Glomerular visceral epithelial cell (primary cell): Measurements from ENCODE around the gene SWAP70.

Source experiments
- DNase-seq: peaks from one replicate; pipeline ENCODE4 v3.0.0-alpha.2; 2016; ENCODE audit errors: extremely low spot score

SWAP70 gene

DNA sequence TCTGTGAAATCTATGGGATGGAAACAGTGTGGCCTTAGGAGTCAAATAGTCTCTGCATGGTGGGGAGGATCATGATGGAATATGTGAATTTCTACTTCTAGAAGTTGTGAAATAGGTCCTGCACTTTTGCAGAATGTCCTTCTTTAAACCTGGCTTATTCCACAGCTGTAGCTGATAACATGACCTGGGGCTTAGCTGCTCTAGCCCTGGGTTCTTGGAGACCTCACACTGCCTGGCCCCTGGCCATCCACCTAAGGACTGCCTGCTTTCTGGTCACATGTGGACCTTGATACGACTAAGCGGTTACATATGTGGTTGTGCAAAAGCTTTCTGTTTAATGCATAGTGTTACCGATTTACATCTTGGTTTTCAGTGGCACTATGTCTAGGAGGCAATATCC is 88.2 kb downstream of the SWAP70 start:
- peak; percentile 29 for DNase-seq

DNA sequence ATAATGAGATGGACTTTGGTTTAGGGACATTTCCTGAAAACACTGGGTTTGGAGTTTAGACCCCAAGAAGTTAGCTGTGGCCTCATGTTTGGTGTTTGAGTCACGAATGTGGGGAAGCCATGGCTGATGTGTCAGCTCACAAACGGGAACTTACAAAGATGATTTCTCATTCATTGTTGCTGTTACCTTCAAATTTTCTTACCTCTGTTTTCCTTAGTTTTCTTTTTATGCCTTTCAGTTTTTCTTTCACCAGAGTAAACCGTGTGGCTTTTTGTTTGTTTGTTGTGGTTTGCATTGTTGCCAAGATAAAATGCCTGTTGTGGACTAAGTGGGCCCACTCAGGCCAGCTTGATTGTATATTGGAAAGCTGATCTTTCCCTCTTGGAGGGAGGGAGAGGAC is 89.1 kb downstream of the SWAP70 start:
- peak; percentile 63 for DNase-seq

DNA sequence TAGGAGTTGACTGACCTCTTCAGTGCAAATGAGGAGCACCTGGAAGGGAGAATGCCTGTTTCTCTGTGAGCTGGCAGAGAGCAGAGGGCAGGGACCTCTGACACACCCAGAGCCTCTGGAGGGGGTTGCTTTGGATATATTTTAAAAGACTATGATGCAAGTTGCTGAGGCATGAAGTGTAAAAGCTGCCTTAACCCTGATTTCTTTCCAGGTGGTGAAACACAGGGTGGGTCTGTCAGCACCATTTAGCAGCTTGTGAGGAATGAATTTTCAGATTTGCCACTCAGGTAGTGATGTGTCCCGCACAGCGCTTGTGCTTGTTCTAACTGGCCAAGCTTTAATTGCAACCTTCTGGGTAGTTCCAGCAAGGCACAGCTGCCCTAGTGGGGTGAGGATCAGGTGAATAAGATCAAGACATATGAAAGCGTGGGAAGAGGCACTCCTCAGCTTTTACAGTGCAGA is 90.2 kb downstream of the SWAP70 start:
- DNase-seq, result peak; percentile 60

DNA sequence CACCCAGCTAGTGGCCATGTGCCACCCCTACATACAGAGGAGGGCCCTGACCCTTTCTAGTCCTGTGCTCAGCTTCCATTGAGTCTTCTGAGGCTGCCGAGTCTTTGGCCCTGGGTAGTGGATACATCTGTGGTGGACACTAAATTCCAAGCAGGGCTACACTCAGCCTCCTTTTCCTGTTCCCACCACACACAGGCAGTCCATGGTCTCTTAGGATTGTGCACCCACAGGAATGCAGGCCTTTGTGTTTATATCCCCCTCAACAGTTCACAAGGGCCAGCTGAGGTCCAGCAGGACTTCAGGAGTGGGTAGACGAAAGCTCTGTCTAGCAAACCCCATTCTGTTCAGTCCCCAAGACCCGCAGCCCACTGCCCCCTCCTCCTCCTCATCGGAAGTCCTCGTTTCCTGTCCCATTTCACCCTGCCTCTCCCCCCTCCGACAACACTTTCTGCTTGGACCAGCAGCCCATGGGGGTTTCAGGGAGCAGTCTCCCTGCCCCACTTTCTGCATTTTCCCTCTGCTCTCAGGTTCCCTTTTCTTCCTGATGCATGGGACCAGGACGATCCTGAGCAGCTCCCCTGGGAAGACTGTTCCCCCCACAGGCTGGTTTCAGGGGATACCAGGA is 91.8 kb downstream of the SWAP70 start:
- DNase-seq, result peak; percentile 79

DNA sequence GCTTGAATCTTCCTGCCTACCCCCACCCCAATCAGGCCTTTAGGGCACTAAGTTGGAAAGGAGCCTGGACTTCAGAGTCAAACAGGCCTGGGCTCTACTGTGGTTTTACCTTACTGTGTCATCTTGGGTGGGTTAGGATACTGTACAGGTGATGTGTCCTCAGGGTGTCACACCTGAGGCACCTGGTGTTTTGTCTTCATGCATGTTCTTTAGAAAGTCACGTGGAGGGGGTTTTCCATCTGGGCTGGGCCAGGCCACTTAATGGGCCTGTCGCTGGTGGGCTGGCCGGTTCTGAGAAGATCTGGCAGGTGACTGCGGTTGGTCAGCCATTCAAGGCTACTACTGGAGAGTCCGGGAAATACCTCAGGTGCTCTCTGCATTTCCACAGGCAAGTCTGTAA is 92.6 kb downstream of the SWAP70 start:
- no peak for DNase-seq

DNA sequence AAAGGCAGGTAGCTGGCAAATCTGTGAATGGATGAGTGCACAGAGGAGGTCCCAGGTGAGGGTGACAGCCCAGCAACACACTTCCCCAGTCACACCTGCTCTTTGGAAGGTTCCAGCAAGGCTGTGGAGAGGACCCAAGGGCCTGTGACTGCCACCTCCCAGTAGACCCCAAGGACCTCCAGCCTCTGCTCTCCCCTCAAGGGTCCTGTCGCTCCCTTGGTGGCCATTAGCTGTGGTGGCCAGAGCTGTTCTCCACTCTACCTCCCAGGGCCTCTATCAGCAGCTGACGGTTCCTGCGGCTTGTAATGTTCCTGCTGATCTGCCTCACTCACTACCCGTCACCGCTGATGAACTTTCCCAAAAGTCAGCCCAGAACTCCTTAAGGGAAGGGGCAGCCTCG is 93.0 kb downstream of the SWAP70 start:
- DNase-seq, result no peak

DNA sequence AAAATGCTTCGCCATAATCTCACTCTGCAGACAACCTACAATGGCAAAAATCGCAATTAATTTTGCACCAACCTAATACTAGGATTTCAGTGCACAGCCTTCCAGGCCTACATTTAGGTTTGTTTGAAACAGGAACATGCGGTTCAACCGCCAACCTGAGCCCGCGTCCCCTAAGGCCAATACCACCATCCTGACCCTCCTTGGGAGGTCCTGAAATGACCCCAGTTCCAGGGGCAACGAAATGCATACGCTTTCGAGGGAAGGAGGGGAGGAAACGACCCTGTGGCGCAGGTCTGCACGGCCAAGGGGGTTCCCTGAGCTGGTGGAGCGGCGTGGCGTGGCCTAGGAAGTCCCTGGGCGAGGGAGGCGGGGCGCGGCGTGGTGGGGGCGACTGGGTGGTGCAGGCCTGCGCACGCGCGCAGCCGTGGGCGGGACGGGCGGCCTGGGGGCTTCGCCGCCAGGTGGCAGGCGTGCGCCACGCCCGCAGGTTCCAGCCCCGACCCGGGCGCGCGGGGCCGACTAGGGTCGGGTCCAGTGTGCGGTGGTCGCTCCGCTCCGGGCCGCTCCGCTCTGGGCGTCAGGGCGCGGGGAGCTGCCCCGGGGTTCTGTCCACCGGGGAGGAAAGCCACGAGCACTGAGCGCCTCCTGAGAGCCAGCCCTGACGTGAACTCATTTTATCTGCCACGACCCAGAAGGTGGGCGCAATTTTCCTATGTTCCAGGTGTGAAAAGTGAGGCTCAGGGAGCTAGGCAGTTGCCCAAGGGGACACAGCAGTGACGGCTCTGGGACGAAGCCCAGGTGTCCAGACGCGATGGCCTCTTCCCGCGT is 94.1 kb downstream of the SWAP70 start:
- peak; percentile 82 for DNase-seq

DNA sequence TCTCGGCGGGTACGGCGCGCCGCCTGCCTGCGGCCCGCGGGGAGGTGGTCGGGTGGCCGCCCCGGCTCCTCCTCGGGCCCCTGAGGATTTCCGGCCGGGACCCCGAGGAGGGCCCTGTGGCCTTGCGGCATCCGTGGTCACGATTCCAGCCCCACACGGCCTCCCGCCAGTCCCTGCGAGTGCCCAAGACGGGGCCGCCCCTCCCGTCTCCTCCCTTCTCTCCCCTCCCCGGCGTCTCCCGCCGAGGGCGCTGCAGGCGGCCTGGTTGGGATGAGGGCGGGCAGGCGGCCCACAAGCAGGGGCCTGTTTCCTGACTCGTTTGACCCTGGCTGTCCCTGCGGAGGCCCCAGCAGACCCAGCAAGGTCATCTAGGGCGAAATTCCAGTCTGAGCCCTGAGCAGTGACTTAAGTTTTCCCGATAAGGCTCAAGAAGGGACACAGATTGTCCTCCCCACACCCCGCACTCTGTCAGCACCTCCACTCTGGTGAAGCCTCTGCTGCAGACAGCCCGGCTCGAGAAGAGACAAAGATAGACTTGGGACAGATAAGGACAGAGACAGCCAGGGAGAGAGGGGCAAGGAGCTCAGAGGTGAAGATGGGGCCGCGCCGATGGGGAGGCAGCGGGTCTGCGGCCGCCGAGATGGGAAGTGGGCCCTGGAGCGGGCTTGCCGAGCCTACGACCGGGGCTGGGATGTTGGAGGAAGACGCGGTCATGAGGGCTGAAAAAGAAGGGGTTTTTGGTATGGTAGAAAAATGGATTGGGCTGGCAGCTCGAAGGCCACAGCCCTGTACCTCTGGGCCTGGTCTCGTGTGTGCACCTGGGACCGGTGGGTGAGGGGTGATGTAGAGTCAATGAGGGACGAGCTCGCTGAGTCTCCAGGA is 95.0 kb downstream of the SWAP70 start:
- peak; percentile 83 for DNase-seq

DNA sequence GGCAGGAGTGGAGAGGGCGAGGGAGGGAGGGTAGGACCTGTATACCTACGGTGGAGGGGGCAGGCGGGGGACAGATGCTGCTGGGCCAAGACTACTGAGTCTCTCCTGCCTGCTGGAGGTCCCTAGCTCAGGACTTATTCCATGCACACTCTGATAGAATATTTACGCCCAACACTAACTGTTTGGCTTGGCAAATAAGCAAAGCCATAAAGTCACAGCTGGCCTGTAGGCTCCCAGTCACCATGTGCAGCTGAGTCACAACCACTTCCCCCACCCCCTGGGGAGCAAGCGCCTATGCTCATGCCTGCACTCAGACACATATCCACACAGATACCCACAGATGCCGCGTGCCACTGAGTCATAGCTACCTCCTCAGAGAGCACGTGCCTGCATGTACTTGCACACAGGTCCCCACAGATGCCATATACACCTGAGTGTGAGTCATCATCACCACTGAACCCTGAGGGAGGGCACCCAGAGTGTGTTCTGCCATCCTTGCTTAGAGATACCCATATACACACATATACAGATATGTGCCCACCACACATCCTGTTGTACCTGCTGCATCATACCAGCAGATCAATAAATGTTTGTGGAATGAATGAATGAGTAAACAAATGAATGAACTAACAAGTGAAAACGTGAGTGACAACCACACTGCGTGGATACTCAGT is 95.8 kb downstream of the SWAP70 start:
- DNase-seq, result peak; percentile 100

DNA sequence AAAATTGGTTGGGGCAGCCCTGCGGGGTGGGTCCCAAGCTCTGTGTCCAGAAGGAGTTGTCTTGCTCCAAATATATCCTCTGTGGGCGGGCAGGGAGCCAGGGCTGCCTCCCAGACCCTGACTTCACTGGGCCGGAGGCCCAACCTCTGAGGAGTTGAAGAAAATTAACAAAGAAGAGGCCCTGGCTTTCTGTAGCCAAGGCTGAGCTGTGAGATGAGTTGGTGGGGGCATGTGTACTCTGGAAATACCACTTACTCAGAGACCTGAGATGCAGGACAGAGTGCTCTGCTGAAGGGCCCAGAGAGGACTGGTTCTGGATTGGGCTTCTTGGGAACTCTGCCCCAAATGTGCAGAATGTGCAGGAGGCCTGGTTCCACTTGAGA is 96.3 kb downstream of the SWAP70 start:
- DNase-seq, result peak; percentile 90

DNA sequence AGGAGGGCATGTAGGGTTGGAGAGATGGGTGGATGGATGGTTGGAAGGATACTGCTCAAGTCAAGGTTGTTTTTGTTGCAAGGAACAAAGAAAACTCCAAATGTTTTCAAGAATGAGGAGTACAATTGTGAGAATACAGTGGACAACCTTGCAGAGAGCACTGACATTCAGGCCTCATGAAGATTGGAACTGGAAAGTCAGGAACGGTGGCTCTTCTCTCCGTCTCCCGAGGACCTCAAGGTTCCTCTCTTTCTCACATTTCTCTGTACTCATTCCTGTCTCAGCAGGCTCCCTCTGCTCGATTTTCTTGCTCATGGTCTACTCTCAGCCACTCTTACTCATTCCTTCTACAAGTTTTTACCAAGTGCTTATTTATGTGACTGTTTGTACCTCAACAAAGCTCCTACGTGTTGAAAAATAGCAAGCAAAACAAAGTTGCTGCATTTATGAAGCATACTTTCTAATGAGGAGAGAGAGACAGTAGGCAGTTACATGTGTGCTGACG is 97.6 kb downstream of the SWAP70 start:
- no peak for DNase-seq

DNA sequence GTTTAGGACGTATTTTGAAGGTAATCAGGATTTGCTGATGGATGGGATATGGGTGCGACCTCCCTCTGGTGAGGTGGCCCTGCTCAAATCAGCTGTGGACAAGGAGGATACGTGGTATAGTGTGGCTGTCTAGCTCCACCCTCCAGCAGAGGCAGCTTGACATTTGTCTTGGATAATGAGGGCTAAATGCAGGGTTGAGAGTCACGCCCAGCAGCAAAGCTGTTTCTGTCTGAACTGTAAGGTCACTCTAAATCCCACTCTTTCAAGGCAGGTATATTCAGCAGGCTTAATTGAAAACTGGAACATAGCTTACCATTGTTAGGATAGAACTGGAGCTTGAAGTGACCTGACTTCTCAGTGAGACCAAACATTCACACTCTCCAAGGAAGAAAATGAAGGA is 98.7 kb downstream of the SWAP70 start:
- DNase-seq, result no peak

DNA sequence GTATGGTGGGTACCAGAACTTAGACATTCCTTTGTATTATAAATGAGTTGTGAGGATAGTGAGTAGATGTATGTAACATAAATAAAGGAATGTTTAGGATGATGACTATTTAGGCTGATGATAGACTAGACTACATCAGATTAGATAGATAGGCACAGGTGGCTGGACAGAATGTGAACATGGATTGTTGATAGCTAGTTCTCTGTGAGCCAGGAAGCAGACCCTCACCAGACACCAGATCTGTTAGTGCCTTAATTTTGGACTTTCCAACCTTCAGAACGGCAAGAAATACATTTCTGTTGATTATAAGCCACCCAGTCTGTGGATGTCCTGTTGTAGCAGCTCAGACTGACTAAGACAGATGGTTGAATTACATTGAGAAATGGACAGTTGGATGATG is 99.4 kb downstream of the SWAP70 start:
- no peak for DNase-seq

DNA sequence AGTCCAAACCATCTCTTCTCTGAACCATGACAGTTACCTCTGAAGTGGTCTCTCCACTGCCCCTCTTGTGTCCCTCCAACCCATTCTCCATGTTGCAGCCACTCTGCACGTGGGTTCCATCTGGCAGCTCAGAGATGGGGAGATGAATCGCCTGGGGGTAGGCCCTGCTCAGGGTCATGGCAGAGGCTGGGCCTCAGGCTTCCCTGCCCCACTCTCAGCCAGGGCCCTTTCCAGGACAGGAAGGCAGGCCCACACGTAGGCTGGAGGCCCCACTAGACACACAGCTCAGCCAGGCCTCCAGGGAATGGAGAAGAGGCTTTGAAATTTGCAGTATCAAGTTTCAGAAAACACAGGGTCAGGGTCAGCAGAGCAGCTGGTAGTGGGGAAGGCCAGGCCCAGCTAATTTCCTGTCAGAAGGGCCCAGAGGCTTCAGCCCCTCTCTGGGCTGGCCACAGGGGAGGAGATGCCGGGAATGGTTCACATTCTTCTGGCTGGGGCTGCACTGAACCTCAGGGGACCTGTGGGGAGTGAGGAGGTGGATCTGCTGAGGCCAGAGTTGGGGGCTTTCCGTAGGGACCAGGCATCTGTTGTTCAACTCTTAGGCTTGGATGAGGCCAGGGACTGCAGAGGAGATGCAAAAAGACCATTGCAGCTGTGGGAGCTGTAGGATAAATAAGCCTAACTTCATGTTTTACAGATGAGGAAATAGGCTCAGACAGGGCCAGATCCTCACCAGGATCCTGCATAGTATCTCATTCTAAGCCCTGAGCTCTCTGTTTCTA is 101.6 kb downstream of the SWAP70 start:
- peak; percentile 81 for DNase-seq

DNA sequence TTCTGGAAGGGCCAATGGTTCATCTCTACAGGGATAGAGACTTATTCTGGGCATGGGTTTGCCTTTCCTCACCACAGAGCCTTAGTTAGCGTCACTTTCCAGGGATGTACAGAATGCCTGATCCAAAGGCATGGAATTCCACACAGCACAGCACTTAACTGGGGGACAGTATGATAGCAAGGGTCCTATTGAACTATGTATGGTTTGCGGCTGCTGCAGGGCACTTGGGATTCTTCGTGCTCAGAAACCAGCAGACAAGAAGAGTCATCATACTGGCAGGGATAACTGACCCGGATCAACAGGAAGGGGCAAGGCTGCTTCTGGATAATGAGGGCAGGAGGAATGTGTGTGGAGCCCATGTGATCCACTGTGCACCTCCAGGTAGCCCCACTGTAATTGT is 105.7 kb downstream of the SWAP70 start:
- no peak for DNase-seq

DNA sequence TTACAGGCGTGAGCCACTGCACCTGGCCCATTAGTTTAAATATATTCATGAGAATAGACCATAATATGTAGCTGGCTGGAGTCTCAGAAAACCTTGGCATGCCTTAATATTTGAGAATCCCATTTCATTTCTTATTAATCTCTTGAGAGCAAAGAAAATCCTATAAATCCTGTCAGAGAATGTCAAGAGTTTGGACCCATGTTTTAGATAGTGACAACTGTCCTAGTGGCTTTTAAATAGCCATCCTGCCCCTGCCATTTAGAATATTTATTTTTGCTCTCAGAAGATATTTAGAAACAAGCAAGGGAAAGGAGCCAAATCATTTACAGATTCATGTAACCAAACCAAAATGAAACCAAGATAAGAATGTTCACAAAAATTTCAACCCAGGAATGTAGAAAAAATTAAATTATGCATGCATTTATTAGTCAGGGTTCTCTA is 107.2 kb downstream of the SWAP70 start:
- DNase-seq, result no peak

DNA sequence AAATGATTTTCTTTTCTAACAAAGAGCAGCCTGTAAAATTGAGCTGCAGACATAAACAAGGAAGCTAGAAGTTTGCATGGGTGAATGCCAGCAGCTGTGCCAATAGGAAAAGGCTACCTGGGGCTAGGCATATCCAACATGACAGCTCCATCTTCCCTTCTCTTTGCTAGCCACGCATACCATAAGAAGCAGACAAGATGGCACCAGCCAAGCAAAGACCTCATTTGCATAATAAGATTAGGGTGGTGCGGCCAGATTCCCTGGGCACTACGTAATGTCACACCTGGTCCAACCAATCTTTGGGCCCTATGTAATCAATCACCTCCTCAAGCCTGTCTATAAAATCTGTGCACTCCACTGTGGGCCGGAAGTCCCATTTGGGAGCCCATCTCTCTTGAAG is 108.3 kb downstream of the SWAP70 start:
- no peak for DNase-seq

DNA sequence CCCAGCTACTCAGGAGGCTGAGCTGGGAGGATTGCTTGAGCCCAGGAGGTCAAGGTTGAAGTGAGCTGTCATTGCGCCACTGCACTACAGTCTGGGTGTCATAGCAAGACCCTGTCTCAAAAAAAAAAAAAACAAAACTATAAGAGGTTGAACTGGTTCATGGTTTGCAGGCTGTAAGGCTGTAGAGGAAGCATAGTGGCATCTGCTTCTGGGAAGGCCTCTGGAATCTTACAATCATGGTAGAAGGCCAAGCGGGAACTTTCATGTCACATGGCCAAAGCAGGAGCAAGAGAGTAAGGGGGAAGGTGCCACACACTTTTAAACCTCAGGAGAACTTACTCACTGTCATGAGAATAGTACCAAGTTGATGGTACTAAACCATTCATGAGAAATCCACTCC is 109.6 kb downstream of the SWAP70 start:
- no peak for DNase-seq

DNA sequence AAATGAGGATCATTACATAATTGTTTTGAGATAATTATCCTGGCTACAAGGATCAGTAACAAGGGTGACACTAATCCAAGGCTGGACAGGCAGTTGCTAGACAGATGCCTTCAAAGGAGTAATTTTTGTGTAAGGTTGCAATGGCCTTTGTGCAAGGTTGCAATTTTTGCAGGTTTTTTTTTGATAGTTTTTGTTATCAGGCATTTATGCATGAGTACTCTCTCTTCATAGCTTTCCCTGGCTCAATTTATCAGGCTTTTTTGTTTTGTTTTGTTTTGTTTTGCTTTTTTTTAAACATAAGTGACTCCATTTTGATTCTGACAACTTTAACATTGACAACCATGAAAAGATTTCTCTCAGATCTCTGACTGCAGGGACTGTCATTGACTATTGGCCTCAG is 110.2 kb downstream of the SWAP70 start:
- no peak for DNase-seq

DNA sequence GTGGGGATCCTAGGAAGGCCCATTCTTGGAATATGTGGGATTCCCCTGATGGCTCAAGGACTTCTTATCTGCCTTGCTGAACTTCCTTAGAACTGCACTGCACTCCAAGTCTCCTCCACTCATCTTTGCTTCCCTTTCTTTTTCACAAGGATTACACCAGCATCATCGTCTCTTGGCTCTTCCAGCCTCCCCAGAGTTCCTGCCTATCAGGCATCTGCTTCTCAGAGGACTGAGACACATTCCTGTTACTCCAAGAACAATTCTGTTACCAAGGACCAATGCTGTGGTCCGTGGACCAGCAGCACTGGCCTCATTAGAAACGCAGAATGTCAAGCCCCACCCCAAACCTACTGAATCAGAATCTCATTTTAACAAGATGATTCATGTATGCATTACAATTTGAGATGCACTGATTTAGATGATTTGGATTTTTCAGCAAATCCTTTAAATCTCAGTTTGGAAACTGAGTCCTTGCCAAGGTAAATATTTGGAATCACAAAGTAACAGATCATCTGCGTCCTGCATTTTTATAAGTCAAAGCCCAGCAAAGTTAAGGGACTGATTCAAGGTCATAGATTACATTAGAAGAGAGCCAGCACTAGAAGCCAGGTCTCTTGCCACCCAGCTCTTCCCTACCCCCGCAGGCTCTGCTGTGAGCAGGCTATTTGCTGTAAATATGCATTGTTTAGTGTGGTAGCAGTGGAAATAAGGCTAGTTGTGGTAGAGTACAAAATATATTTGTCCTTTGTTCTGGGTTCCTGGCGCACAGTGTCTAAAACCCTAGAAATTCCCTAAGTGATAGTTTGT is 110.9 kb downstream of the SWAP70 start:
- no peak for DNase-seq
